OCI-M2 (cell line): Measurements from ENCODE around the gene ARHGEF4.

Experiments
- DNase-seq: peaks from one replicate; lab custom pipeline; 2025; ENCODE audit not compliant: unreplicated experiment; lab: John Stamatoyannopoulos, UW

The ARHGEF4 gene

GRCh38 chr2:131035826-131036231, 199.1 kb downstream of the ARHGEF4 start:
- no peak for DNase-seq

- no peak for DNase-seq
Observed at GRCh38 chr2:131036269-131036668, 199.6 kb downstream of the ARHGEF4 start.

- DNase-seq: no peak
Observed at GRCh38 chr2:131036696-131037397, 200.1 kb downstream of the ARHGEF4 start.

- DNase-seq: no peak
Observed at GRCh38 chr2:131037398-131038257, 200.9 kb downstream of the ARHGEF4 start.

GRCh38 chr2:131038258-131039100, 201.8 kb downstream of the ARHGEF4 start:
- DNase-seq: no peak

- no peak for DNase-seq
Observed at GRCh38 chr2:131039101-131039440, 202.4 kb downstream of the ARHGEF4 start.

- DNase-seq: no peak
Observed at GRCh38 chr2:131039535-131039907, 202.8 kb downstream of the ARHGEF4 start.

GRCh38 chr2:131039908-131040660, 203.4 kb downstream of the ARHGEF4 start:
- DNase-seq: no peak

- DNase-seq: no peak
Observed at GRCh38 chr2:131040661-131041401, 204.1 kb downstream of the ARHGEF4 start.

- DNase-seq: no peak
Observed at GRCh38 chr2:131041402-131042147, 204.9 kb downstream of the ARHGEF4 start.

- no peak for DNase-seq
Observed at GRCh38 chr2:131042148-131042775, 205.5 kb downstream of the ARHGEF4 start.

- no peak for DNase-seq
Observed at GRCh38 chr2:131043199-131044074, 206.7 kb downstream of the ARHGEF4 start.

- no peak for DNase-seq
Observed at GRCh38 chr2:131044075-131044756, 207.5 kb downstream of the ARHGEF4 start.

- DNase-seq: no peak
Observed at GRCh38 chr2:131044757-131045150, 208.0 kb downstream of the ARHGEF4 start.

- DNase-seq: no peak
Observed at GRCh38 chr2:131045286-131046027, 208.7 kb downstream of the ARHGEF4 start.

- no peak for DNase-seq
Observed at GRCh38 chr2:131046028-131046917, 209.6 kb downstream of the ARHGEF4 start.
